Fibroblast of lung (primary cell): Measurements from ENCODE around the gene BOLA1. TPM values are rescaled to one million over a fixed set of nuclear protein-coding genes. Genes with fewer than 3 reads are reported as not detected.

Source experiments
- DNase-seq, 2 donors: peaks; one replicate each; pipeline versions ENCODE4 v3.0.0 to v3.0.0-alpha.2; 2010; ENCODE audit warnings: low read depth in 2 of 2
- H2AFZ ChIP-seq: 2 replicates; pipeline ENCODE4 v1.5.1; 2012; ENCODE audit warnings: low read length, control low read depth, inconsistent platforms
- H3K27ac ChIP-seq: 2 replicates; pipeline ENCODE4 v1.5.1; 2011; ENCODE audit warnings: low read length, control low read depth; ENCODE audit not compliant: insufficient read depth
- H3K27me3 ChIP-seq: 2 replicates; pipeline ENCODE4 v1.5.1; 2011; ENCODE audit warnings: mild to moderate bottlenecking, low read length; ENCODE audit not compliant: control insufficient read depth, insufficient read depth
- H3K36me3 ChIP-seq: 2 replicates; pipeline ENCODE4 v1.5.1; 2011; ENCODE audit warnings: low read length; ENCODE audit not compliant: control insufficient read depth, insufficient read depth
- H3K4me1 ChIP-seq: 2 replicates; pipeline ENCODE4 v1.5.1; 2011; ENCODE audit warnings: low read length; ENCODE audit not compliant: control insufficient read depth, insufficient read depth; ENCODE audit errors: extremely low read depth
- H3K4me2 ChIP-seq: 2 replicates; pipeline ENCODE4 v1.5.1; 2011; ENCODE audit warnings: low read length, control low read depth; ENCODE audit not compliant: insufficient read depth; ENCODE audit errors: extremely low read depth
- H3K4me3 ChIP-seq, 4 experiments: fragments of 200-600 bp in 1 of 4; sonication (generic) in 1 of 4; replicated peaks in 1 of 4; 2 replicates each; pipeline ENCODE4 v1.5.1; 2011 to 2016; ENCODE audit warnings: low read length in 4 of 4, low read depth in 3 of 4, mild to moderate bottlenecking in 3 of 4, control low read depth in 2 of 4, inconsistent platforms in 1 of 4, mixed read lengths in 1 of 4; ENCODE audit not compliant: insufficient read depth in 1 of 4; ENCODE audit errors: control extremely low read depth in 1 of 4
- H3K79me2 ChIP-seq: 2 replicates; pipeline ENCODE4 v1.5.1; 2012; ENCODE audit warnings: mild to moderate bottlenecking, low read length, inconsistent platforms; ENCODE audit not compliant: control insufficient read depth, insufficient read depth
- H3K9ac ChIP-seq: 2 replicates; pipeline ENCODE4 v1.5.1; 2011; ENCODE audit warnings: mild to moderate bottlenecking, low read length, control low read depth; ENCODE audit not compliant: insufficient read depth
- H3K9me3 ChIP-seq: 2 replicates; pipeline ENCODE4 v1.5.1; 2012; ENCODE audit warnings: low read depth, low read length; ENCODE audit not compliant: control insufficient read depth, insufficient read depth
- H4K20me1 ChIP-seq: 2 replicates; pipeline ENCODE4 v1.5.1; 2011; ENCODE audit warnings: low read length; ENCODE audit not compliant: control insufficient read depth, insufficient read depth; ENCODE audit errors: extremely low read depth
- CTCF ChIP-seq, 2 donors: IDR thresholded peaks in 1 of 2; conservative IDR thresholded peaks in 1 of 2; 1 replicate in 1 of 2; 2 replicates in 1 of 2; pipeline ENCODE4 v1.5.1; 2011 to 2012; ENCODE audit warnings: low read length in 2 of 2, control low read depth in 1 of 2, inconsistent platforms in 1 of 2, low read depth in 1 of 2, mild to moderate bottlenecking in 1 of 2
- EZH2 ChIP-seq: IDR thresholded peaks from 2 replicates; pipeline ENCODE4 v1.5.1; 2012; ENCODE audit warnings: low read length, control low read depth, mild to moderate bottlenecking; ENCODE audit errors: missing control alignments
- polyA plus RNA-seq, 2 donors: library from polyadenylated mRNA; depleted of rRNA in 1 of 2; stranded (reverse) in 1 of 2; unstranded in 1 of 2; fragments of >200 nt; gene quantifications; 2 replicates each; pipeline ENCODE4 v1.2.1, GENCODE V29; 2011 to 2012; ENCODE audit warnings: missing spikeins in 1 of 2
- total RNA-seq: library from RNA; depleted of rRNA; stranded (reverse); fragments of >200 nt; gene quantifications from 2 replicates; pipeline ENCODE4 v1.2.1, GENCODE V29; 2014

BOLA1 gene
- total and polyA plus RNA-seq, 2 donors (not counting 1 experiment from before 2014, with no cell fraction given) = 6.4 to 12.4 TPM

- TF ChIP-seq EZH2 (no peak), CTCF (conservative IDR thresholded peaks at IDR 0.05 in 1 of 2, IDR thresholded peaks at IDR 0.05 in 1 of 2; ENCODE audit: low read depth in 1 of 2, low read length in 2 of 2) (no peak)
- H3K36me3 ChIP-seq = peaks cover 3% of the 10 kb centered on the region
- no peaks in the 10 kb centered on the region for H3K27me3 ChIP-seq
- no peaks in the 10 kb centered on the region for H3K9me3 ChIP-seq
- no peaks in the 10 kb centered on the region for H4K20me1 ChIP-seq
- DNase-seq = no peak
- H2AFZ ChIP-seq = no peak overlapping the region
- H3K9ac ChIP-seq = no peak overlapping the region
- H3K4me1 ChIP-seq = peaks cover 16% of the 10 kb centered on the region
- no peak overlapping the region for H3K27ac ChIP-seq
- H3K4me2 ChIP-seq = no peak overlapping the region
- no peak overlapping the region for H3K4me3 ChIP-seq
- peaks cover 3% of the 10 kb centered on the region for H3K79me2 ChIP-seq
Observed at GRCh38 chr1:149933208-149933607, 33.8 kb downstream of the BOLA1 start.

GRCh38 chr1:149934356-149934755, 35.0 kb downstream of the BOLA1 start:
- peaks cover 3% of the 10 kb centered on the region for H3K36me3 ChIP-seq
- TF ChIP-seq EZH2 (no peak), CTCF (conservative IDR thresholded peaks at IDR 0.05 in 1 of 2, IDR thresholded peaks at IDR 0.05 in 1 of 2; ENCODE audit: low read depth in 1 of 2, low read length in 2 of 2) (no peak)
- no peak overlapping the region for H3K4me3 ChIP-seq

GRCh38 chr1:149936170-149936991, 37.0 kb downstream of the BOLA1 start, which contains the start of gene MTMR11:
TSS of gene MTMR11 (minus strand) at chr1:149936879. CDS start at chr1:149936647, 232 bp downstream.
- Histone ChIP-seq H3K36me3 (no peaks in the 10 kb centered on the region), H2AFZ (peak within 1 kb of the TSS; percentile 86), H3K27ac (peak within 1 kb of the TSS; percentile 49), H3K9ac (peak within 1 kb of the TSS; percentile 51), H3K4me1 (peaks cover 14% of the 10 kb centered on the region), H4K20me1 (no peaks in the 10 kb centered on the region), H3K4me2 (peak within 1 kb of the TSS; percentile 91), H3K27me3 (no peaks in the 10 kb centered on the region), H3K4me3 (peak within 1 kb of the TSS; percentile 72 to 80 (median 78)), H3K9me3 (no peaks in the 10 kb centered on the region), H3K79me2 (peaks cover 3% of the 10 kb centered on the region)
- TF ChIP-seq CTCF (conservative IDR thresholded peaks at IDR 0.05 in 1 of 2, IDR thresholded peaks at IDR 0.05 in 1 of 2; ENCODE audit: low read depth in 1 of 2, low read length in 2 of 2) (no peak), EZH2 (no peak)
- peak; percentile 44 to 52 for DNase-seq

More at GRCh38 chr1:149934356-149934755, 35.0 kb downstream of the BOLA1 start:
- Histone ChIP-seq H3K27ac (no peak overlapping the region), H3K79me2 (peaks cover 3% of the 10 kb centered on the region), H2AFZ (no peak overlapping the region), H3K4me1 (peaks cover 14% of the 10 kb centered on the region), H4K20me1 (no peaks in the 10 kb centered on the region), H3K9me3 (no peaks in the 10 kb centered on the region), H3K4me2 (no peak overlapping the region), H3K27me3 (no peaks in the 10 kb centered on the region), H3K9ac (no peak overlapping the region)
- DNase-seq = no peak
